ENCODE results near the gene TMEM114. TPM values are rescaled to one million over a fixed set of nuclear protein-coding genes. Genes with fewer than 3 reads are reported as not detected.

TMEM114 gene
- polyA plus RNA-seq, 2 of the 4 experiments (the other 2 are of a cell fraction) = not detected

- no peak for TF ChIP-seq CTCF (IDR thresholded peaks at IDR 0.05)
These were observed 49.4 kb upstream of the TMEM114 start (continued) for GRCh38 chr16:8639694-8640093.

GRCh38 chr16:8634991-8635736 is 44.9 kb upstream of the TMEM114 start:
- POLR2A ChIA-PET = interaction anchor here (1.8 kb wide), 1 partner anchor 14 kb away, joined by 6 read pairs; the partner anchor contains the start of gene METTL22

More at GRCh38 chr16:8634991-8635736, 44.9 kb upstream of the TMEM114 start:
- Histone ChIP-seq H3K4me3 (no peak overlapping the region), H3K27ac (no peak overlapping the region), H3K4me1 (no peaks in the 10 kb centered on the region), H3K4me2 (no peak overlapping the region), H3K9me3 (no peaks in the 10 kb centered on the region)
- DNase-seq (ENCODE audit: low read depth in 1 of 2, low spot score in 1 of 2) (peak; percentile 48 to 64), FAIRE-seq (no peak), ATAC-seq (peak; percentile 87 to 93)
- CTCF ChIA-PET = interaction anchor here (0.6 to 3.2 kb wide), 20 partner anchors 9 to 244 kb away, joined by 3 to 25 read pairs (median 4); partner anchors contain the start of gene METTL22
- TF ChIP-seq RAD21 (conservative IDR thresholded peaks at IDR 0.05 in 1 of 2, IDR thresholded peaks at IDR 0.05 in 1 of 2) (peak in 1 of 2 experiments; percentile 47; a peak in 3 of 5 replicates), E2F6 (IDR thresholded peaks at IDR 0.05; ENCODE audit: borderline replicate concordance, low read depth) (no peak), FOSB (CRISPR knock-in tag; IDR thresholded peaks at IDR 0.05) (no peak), NPAS2 (CRISPR knock-in tag; IDR thresholded peaks at IDR 0.05; ENCODE audit: borderline replicate concordance) (no peak), KDM5A (IDR thresholded peaks at IDR 0.05) (no peak), RCOR1 (IDR thresholded peaks at IDR 0.05; ENCODE audit: low read depth, low read length) (no peak), REST (IDR thresholded peaks at IDR 0.05) (no peak), SMC3 (IDR thresholded peaks at IDR 0.05) (peak; percentile 24; the same call in 1 of the 3 replicates), CTCF (IDR thresholded peaks at IDR 0.05) (peak; percentile 61)
- 77% methylated on average over 17 of the region's 18 CpGs for WGBS (ENCODE audit: missing lambda C conversion rate)

Data from A549 (cell line).